Gastrocnemius medialis (tissue), 4 donors: ENCODE results near the gene FAM168A. TPM values are rescaled to one million over a fixed set of nuclear protein-coding genes. Genes with fewer than 3 reads are reported as not detected.
"Not testable (repeated sequence)": the region's sequence is repeated elsewhere in the genome, so short reads cannot be mapped to it uniquely, and the experiment has no call there.

ENCODE experiments used
- ATAC-seq, 2 donors: fragments of 150-250 bp; one replicate each; pipeline ENCODE4 v1.9.1; 2016
- DNase-seq, 2 donors: peaks; one replicate each; pipeline ENCODE4 v3.0.0-alpha.2; 2019
- H3K27ac ChIP-seq, 4 donors: fragments of 200-600 bp; sonication (generic); 1 replicate in 1 of 4; 2 replicates in 3 of 4; pipeline ENCODE4 v1.5.1; 2016 to 2018; ENCODE audit warnings: mild to moderate bottlenecking in 2 of 4, moderate library complexity in 1 of 4
- H3K27me3 ChIP-seq, 3 donors: fragments of 200-600 bp; sonication (generic) in 2 of 3; 1 replicate in 1 of 3; 2 replicates in 2 of 3; pipeline versions ENCODE4 v1.5.1 to v1.6.0; 2016 to 2019; ENCODE audit warnings: mild to moderate bottlenecking in 1 of 3, moderate library complexity in 1 of 3
- H3K36me3 ChIP-seq, 2 donors: fragments of 200-600 bp; sonication (generic) in 1 of 2; one replicate each; pipeline ENCODE4 v1.5.1; 2017 to 2018
- H3K4me1 ChIP-seq, 2 donors: fragments of 200-600 bp; sonication (generic) in 1 of 2; one replicate each; pipeline ENCODE4 v1.5.1; 2016 to 2017; ENCODE audit warnings: mild to moderate bottlenecking in 2 of 2
- H3K4me3 ChIP-seq, 4 donors: fragments of 200-600 bp; sonication (generic) in 3 of 4; 1 replicate in 1 of 4; 2 replicates in 3 of 4; pipeline ENCODE4 v1.5.1; 2016 to 2019; ENCODE audit warnings: mild to moderate bottlenecking in 2 of 4
- H3K9me3 ChIP-seq, 3 donors: fragments of 200-600 bp; sonication (generic) in 2 of 3; 1 replicate in 1 of 3; 2 replicates in 2 of 3; pipeline ENCODE4 v1.5.1; 2016 to 2019
- CTCF ChIP-seq, 5 experiments: fragments of 450-650 bp in 3 of 5; fragments of 200-600 bp in 2 of 5; sonication (generic) in 2 of 5; IDR thresholded peaks in 4 of 5; conservative IDR thresholded peaks in 1 of 5; 1 replicate in 4 of 5; 2 replicates in 1 of 5; pipeline ENCODE4 v1.5.1; 2016 to 2019; ENCODE audit warnings: antibody characterized with exemption in 5 of 5, mild to moderate bottlenecking in 3 of 5, moderate library complexity in 3 of 5
- POLR2A ChIP-seq, 2 donors: fragments of 450-650 bp; IDR thresholded peaks; one replicate each; pipeline ENCODE4 v1.6.1; 2017; ENCODE audit warnings: antibody characterized with exemption in 2 of 2, mild to moderate bottlenecking in 2 of 2, moderate library complexity in 2 of 2
- in situ Hi-C, 4 donors: fragments of 200-750 bp; cut with MboI; loops; one replicate each; pipeline versions ENCODE4 v1.15.0 to v1.8.0; 2017; ENCODE audit warnings: low sequenced_read_pairs in 4 of 4
- intact Hi-C: fragments of 100-400 bp; cut with DNase I; formaldehyde crosslinking; loops from one replicate; pipeline ENCODE4 v1.15.1; 2023; ENCODE audit warnings: low total_unique reads
- total RNA-seq, 4 donors: library from RNA; depleted of rRNA; stranded (reverse); fragments of >200 nt; gene quantifications; one replicate each; pipeline versions ENCODE4 v1.1.0 to v1.2.3, GENCODE V29; 2016

The FAM168A gene
- total RNA-seq, 4 donors from 2014 or later, result 15.9 to 29.3 (median 21.4) TPM

GRCh38 chr11:73585834-73586575 is 11.9 kb downstream of the FAM168A start:
- Histone ChIP-seq H3K27ac (no peak overlapping the region), H3K27me3 (no peaks in the 10 kb centered on the region), H3K4me1 (peaks cover 0 to 9% of the 10 kb centered on the region in 2 donors), H3K36me3 (no peaks in the 10 kb centered on the region), H3K4me3 (no peak overlapping the region), H3K9me3 (no peaks in the 10 kb centered on the region)
- ATAC-seq, result no peak
- in situ Hi-C loops, result no loop called here
- TF ChIP-seq POLR2A (IDR thresholded peaks at IDR 0.05), result no peak
- TF ChIP-seq CTCF (IDR thresholded peaks at IDR 0.05 in 4 of 5, conservative IDR thresholded peaks at IDR 0.05 in 1 of 5), result no peak
- intact Hi-C loops, result no loop called here
- DNase-seq, result no peak

- TF ChIP-seq CTCF (IDR thresholded peaks at IDR 0.05 in 4 of 5, conservative IDR thresholded peaks at IDR 0.05 in 1 of 5) (no peak), POLR2A (IDR thresholded peaks at IDR 0.05) (no peak)
- H3K4me3 ChIP-seq, result no peak overlapping the region
- no peak for ATAC-seq
- in situ Hi-C loops (no loop called here), intact Hi-C loops (no loop called here)
- no peak overlapping the region for H3K27ac ChIP-seq
- H3K9me3 ChIP-seq, result no peaks in the 10 kb centered on the region
- no peaks in the 10 kb centered on the region for H3K36me3 ChIP-seq
- H3K27me3 ChIP-seq, result no peaks in the 10 kb centered on the region
- peaks cover 0 to 9% of the 10 kb centered on the region in 2 donors for H3K4me1 ChIP-seq
- DNase-seq, result no peak
These were observed 13.1 kb downstream of the FAM168A start for GRCh38 chr11:73584831-73585230.

GRCh38 chr11:73582653-73583052 is 15.3 kb downstream of the FAM168A start:
- peak overlapping the region in 1 of 4 donors; percentile 4 for H3K27ac ChIP-seq
- ATAC-seq (peak; percentile 65 to 90), DNase-seq (no peak)
- in situ Hi-C loops, result no loop called here
- no peak overlapping the region for H3K4me3 ChIP-seq
- no peaks in the 10 kb centered on the region for H3K36me3 ChIP-seq
- intact Hi-C loops, result no loop called here
- no peaks in the 10 kb centered on the region for H3K27me3 ChIP-seq
- no peak for TF ChIP-seq POLR2A (IDR thresholded peaks at IDR 0.05)
- TF ChIP-seq CTCF (IDR thresholded peaks at IDR 0.05 in 4 of 5, conservative IDR thresholded peaks at IDR 0.05 in 1 of 5), result no peak
- no peaks in the 10 kb centered on the region for H3K9me3 ChIP-seq
- H3K4me1 ChIP-seq, result peaks cover 0 to 14% of the 10 kb centered on the region in 2 donors

- H3K36me3 ChIP-seq, H3K4me3 ChIP-seq, ATAC-seq, DNase-seq, H3K9me3 ChIP-seq, intact Hi-C loops, H3K27me3 ChIP-seq, in situ Hi-C loops, H3K27ac ChIP-seq: not testable (repeated sequence)
- H3K4me1 ChIP-seq, result peaks cover 0 to 27% of the 10 kb centered on the region in 2 donors
These were observed 17.2 kb downstream of the FAM168A start for GRCh38 chr11:73580749-73581148.

GRCh38 chr11:73579641-73580434 is 18.1 kb downstream of the FAM168A start:
- peaks cover 0 to 30% of the 10 kb centered on the region in 2 donors for H3K4me1 ChIP-seq

More at GRCh38 chr11:73579641-73580434, 18.1 kb downstream of the FAM168A start:
- DNase-seq, result no peak
- Histone ChIP-seq H3K27ac (no peak overlapping the region), H3K36me3 (no peaks in the 10 kb centered on the region), H3K27me3 (no peaks in the 10 kb centered on the region), H3K9me3 (no peaks in the 10 kb centered on the region), H3K4me3 (no peak overlapping the region)
- in situ Hi-C loops (no loop called here), intact Hi-C loops (no loop called here)
- TF ChIP-seq CTCF (IDR thresholded peaks at IDR 0.05 in 4 of 5, conservative IDR thresholded peaks at IDR 0.05 in 1 of 5) (no peak), POLR2A (IDR thresholded peaks at IDR 0.05) (no peak)
- no peak for ATAC-seq
